ENCODE results near the gene DGCR8. TPM values are rescaled to one million over a fixed set of nuclear protein-coding genes. Genes with fewer than 3 reads are reported as not detected.

The DGCR8 gene
- total RNA-seq (2014; rRNA removed; shearing (Covaris generic)), result 9.2 and 11.4 TPM in 2 replicates

GRCh38 chr22:20079745-20080444, at the start of gene DGCR8:
DGCR8 (plus strand) TSS chr22:20080241; CDS start chr22:20085964, 5,723 bp downstream.
- DNase-seq (ENCODE audit: low spot score), result peak; percentile 77

- DNase-seq (ENCODE audit: low spot score), result no peak
These were observed 48.2 kb upstream of the DGCR8 start for GRCh38 chr22:20031732-20032406.

- no peak for DNase-seq (ENCODE audit: low spot score)
These were observed 47.5 kb upstream of the DGCR8 start for GRCh38 chr22:20032407-20032991.

- DNase-seq (ENCODE audit: low spot score), result no peak
These were observed 46.9 kb upstream of the DGCR8 start for GRCh38 chr22:20033045-20033706.

- DNase-seq (ENCODE audit: low spot score), result no peak
These were observed 45.9 kb upstream of the DGCR8 start for GRCh38 chr22:20034143-20034542.

GRCh38 chr22:20035375-20036083, 44.5 kb upstream of the DGCR8 start:
- no peak for DNase-seq (ENCODE audit: low spot score)

- DNase-seq (ENCODE audit: low spot score), result no peak
These were observed 44.0 kb upstream of the DGCR8 start for GRCh38 chr22:20036084-20036482.

- DNase-seq (ENCODE audit: low spot score), result no peak
These were observed 43.3 kb upstream of the DGCR8 start for GRCh38 chr22:20036535-20037392.

GRCh38 chr22:20037419-20037818, 42.6 kb upstream of the DGCR8 start:
- no peak for DNase-seq (ENCODE audit: low spot score)

- DNase-seq (ENCODE audit: low spot score), result no peak
These were observed 41.5 kb upstream of the DGCR8 start for GRCh38 chr22:20038574-20038973.

GRCh38 chr22:20039683-20040325, 40.2 kb upstream of the DGCR8 start:
- no peak for DNase-seq (ENCODE audit: low spot score)

GRCh38 chr22:20040327-20041200, 39.5 kb upstream of the DGCR8 start:
- DNase-seq (ENCODE audit: low spot score), result no peak

GRCh38 chr22:20043057-20043996, 36.7 kb upstream of the DGCR8 start:
- no peak for DNase-seq (ENCODE audit: low spot score)

- DNase-seq (ENCODE audit: low spot score), result no peak
These were observed 36.1 kb upstream of the DGCR8 start for GRCh38 chr22:20043997-20044342.

- no peak for DNase-seq (ENCODE audit: low spot score)
These were observed 35.4 kb upstream of the DGCR8 start for GRCh38 chr22:20044495-20045151.

- no peak for DNase-seq (ENCODE audit: low spot score)
These were observed 33.3 kb upstream of the DGCR8 start for GRCh38 chr22:20046730-20047129.

- DNase-seq (ENCODE audit: low spot score), result no peak
These were observed 28.1 kb upstream of the DGCR8 start for GRCh38 chr22:20051927-20052308.

All from H4 (cell line).